HepG2 (cell line): ENCODE measurements around the gene ZNF221. TPM values are rescaled to one million over a fixed set of nuclear protein-coding genes. Genes with fewer than 3 reads are reported as not detected.

Experiments used
- ATAC-seq: fragments of 200-7000 bp; cut with Tn5 transposase; 3 replicates; pipeline ENCODE4 v1.9.1; 2020; ENCODE audit warnings: mild to moderate bottlenecking, moderate library complexity
- BruUV-seq: library from RNA; stranded (reverse); fragments of 400-500 nt; replicated peaks from 2 replicates; lab custom pipeline; 2021; lab: Mats Ljungman, UMichigan
- CTCF ChIA-PET: fragments of 300-600 bp; formaldehyde crosslinking; extraction: SDS; loops from one replicate; lab custom pipeline; 2021; ENCODE audit warnings: low total read pairs, inconsistent platforms, low intra/inter-chr PET ratio; lab: Yijun Ruan, JAX
- POLR2A ChIA-PET: fragments of 350-600 bp; sonication (Branson Sonifier 250); formaldehyde crosslinking; loops from one replicate; lab custom pipeline; 2020; ENCODE audit warnings: antibody characterized with exemption, inconsistent platforms; lab: Yijun Ruan, JAX
- DNase-seq: peaks from one replicate; pipeline ENCODE4 v3.0.0-alpha.2; 2015; ENCODE audit warnings: low spot score
- FAIRE-seq: peaks from 3 replicates; lab custom pipeline; 2011; peaks lifted over from hg19 to GRCh38; lab: Jason Lieb, UNC
- H2AFZ ChIP-seq: one replicate; pipeline ENCODE4 v1.6.1; 2011; ENCODE audit warnings: low read length, inconsistent platforms
- H3K27ac ChIP-seq: fragments of 300-600 bp; 3 replicates; pipeline ENCODE4 v1.8.0; 2011; ENCODE audit warnings: mixed run types, mild to moderate bottlenecking, mixed read lengths, low read length, inconsistent platforms; ENCODE audit not compliant: insufficient read depth; ENCODE audit errors: extremely low read length
- H3K27me3 ChIP-seq, 2 experiments: fragments of 200-600 bp in 1 of 2; 2 replicates in 1 of 2; 3 replicates in 1 of 2; pipeline versions ENCODE4 v1.6.0 to v1.8.0; 2011; ENCODE audit warnings: low read length in 2 of 2, mild to moderate bottlenecking in 2 of 2, moderate library complexity in 2 of 2, inconsistent platforms in 1 of 2; ENCODE audit not compliant: insufficient read depth in 2 of 2, control insufficient read depth in 1 of 2
- H3K36me3 ChIP-seq, 2 experiments: fragments of 200-600 bp in 1 of 2; replicated peaks in 1 of 2; 2 replicates in 1 of 2; 3 replicates in 1 of 2; pipeline versions ENCODE4 v1.5.1 to v1.8.0; 2011; ENCODE audit warnings: low read length in 2 of 2, inconsistent platforms in 1 of 2; ENCODE audit not compliant: insufficient read depth in 2 of 2, control insufficient read depth in 1 of 2
- H3K4me1 ChIP-seq: 2 replicates; pipeline ENCODE4 v1.5.1; 2012; ENCODE audit warnings: low read length, inconsistent platforms; ENCODE audit not compliant: insufficient read depth
- H3K4me2 ChIP-seq: 2 replicates; pipeline ENCODE4 v1.6.0; 2011; ENCODE audit warnings: low read depth, low read length, inconsistent platforms
- H3K4me3 ChIP-seq, 3 experiments: fragments of 200-600 bp in 1 of 3; sonication (generic), shearing (Covaris generic) in 1 of 3; replicated peaks in 1 of 3; 2 replicates each; pipeline ENCODE4 v1.5.1; 2011 to 2016; ENCODE audit warnings: low read length in 3 of 3, inconsistent platforms in 2 of 3, low read depth in 2 of 3, mild to moderate bottlenecking in 2 of 3, control low read depth in 1 of 3, mixed read lengths in 1 of 3; ENCODE audit not compliant: insufficient read depth in 1 of 3
- H3K79me2 ChIP-seq: one replicate; pipeline ENCODE4 v1.6.1; 2011; ENCODE audit warnings: low read length, inconsistent platforms; ENCODE audit not compliant: insufficient read depth
- H3K9ac ChIP-seq: 2 replicates; pipeline ENCODE4 v1.6.0; 2011; ENCODE audit warnings: mild to moderate bottlenecking, low read depth, low read length, inconsistent platforms; ENCODE audit not compliant: insufficient read depth
- H3K9me3 ChIP-seq: 2 replicates; pipeline ENCODE4 v1.5.1; 2012; ENCODE audit warnings: mild to moderate bottlenecking, low read length
- H4K20me1 ChIP-seq: 2 replicates; pipeline ENCODE4 v1.6.0; 2011; ENCODE audit warnings: inconsistent platforms, mild to moderate bottlenecking, low read length, moderate library complexity; ENCODE audit not compliant: insufficient read depth
- E2F5 ChIP-seq: sonication (generic); formaldehyde crosslinking; conservative IDR thresholded peaks from 2 replicates; pipeline ENCODE4 v1.4.0; 2020; ENCODE audit warnings: missing genetic modification reagents
- FOSL1 ChIP-seq: sonication (generic); formaldehyde crosslinking; IDR thresholded peaks from 2 replicates; pipeline ENCODE4 v1.9.0; 2021; ENCODE audit warnings: missing genetic modification reagents, borderline replicate concordance
- MEF2D ChIP-seq: sonication (generic); formaldehyde crosslinking; IDR thresholded peaks from 2 replicates; pipeline ENCODE4 v1.5.1; 2020; ENCODE audit warnings: mild to moderate bottlenecking, missing genetic modification reagents
- MIER2 ChIP-seq: IDR thresholded peaks from 2 replicates; pipeline ENCODE4 v1.6.1; 2016; ENCODE audit warnings: missing biosample characterization, missing genetic modification reagents
- PATZ1 ChIP-seq: sonication (generic); formaldehyde crosslinking; IDR thresholded peaks from 2 replicates; pipeline ENCODE4 v1.4.0; 2020; ENCODE audit warnings: missing genetic modification reagents
- RBM39 ChIP-seq: fragments of 200-400 bp; formaldehyde crosslinking; IDR thresholded peaks from one replicate; pipeline ENCODE4 v1.6.1; 2018; ENCODE audit warnings: antibody characterized with exemption, mild to moderate bottlenecking, low read depth, low read length; ENCODE audit not compliant: poor library complexity, severe bottlenecking
- ZNF205 ChIP-seq: IDR thresholded peaks from 2 replicates; pipeline ENCODE4 v1.6.1; 2018; ENCODE audit warnings: missing biosample characterization, missing genetic modification reagents
- ZNF207 ChIP-seq: fragments of 450-650 bp; IDR thresholded peaks from 2 replicates; pipeline ENCODE4 v1.6.1; 2016; ENCODE audit warnings: antibody characterized with exemption, borderline replicate concordance
- ZNF543 ChIP-seq: sonication (generic); formaldehyde crosslinking; IDR thresholded peaks from 2 replicates; pipeline ENCODE4 v1.4.0; 2020; ENCODE audit warnings: mild to moderate bottlenecking, missing genetic modification reagents
- ZNF652 ChIP-seq: IDR thresholded peaks from 2 replicates; pipeline ENCODE4 v1.6.1; 2016; ENCODE audit warnings: low read depth, borderline replicate concordance
- ZNF766 ChIP-seq: sonication (generic); formaldehyde crosslinking; IDR thresholded peaks from 2 replicates; pipeline ENCODE4 v1.5.0; 2020; ENCODE audit warnings: missing genetic modification reagents, borderline replicate concordance
- WGBS: methylation state at CpG from one replicate; pipeline ENCODE4 v1.1.6; 2017; ENCODE audit warnings: low lambda C conversion rate; 5-methylcytosine and 5-hydroxymethylcytosine counted together
- in situ Hi-C: cut with HindIII; loops from 2 replicates; pipeline ENCODE4 v1.10.0; 2017; ENCODE audit warnings: low pct_unique_long_range_greater_than_20kb; ENCODE audit not compliant: extremely low pct_ligation_motif_present
- intact Hi-C: fragments of 100-400 bp; cut with micrococcal nuclease; formaldehyde crosslinking; loops from one replicate; pipeline ENCODE4 v1.10.0; 2022; ENCODE audit not compliant: unreplicated experiment
- polyA plus RNA-seq, 8 experiments: library from polyadenylated mRNA; depleted of rRNA in 3 of 8; stranded (reverse) in 7 of 8; unstranded in 1 of 8; fragments of >200 nt; fragmentation: Illumina TruSeq in 4 of 8; extraction: Trizol in 4 of 8; gene quantifications; 2 replicates each; pipeline versions ENCODE4 v1.2.1 to v1.2.3, GENCODE V29; 2011 to 2016; ENCODE audit warnings: low read depth in 4 of 8, missing spikeins in 1 of 8, mixed read lengths in 1 of 8; ENCODE audit not compliant: insufficient read depth in 1 of 8
- total RNA-seq, 5 experiments: library from RNA; depleted of rRNA; stranded (reverse); fragments of >200 nt; fragmentation: Illumina TruSeq; extraction: Trizol; gene quantifications; 2 replicates each; pipeline ENCODE4 v1.2.3, GENCODE V29; 2016; ENCODE audit warnings: low read depth in 1 of 5
- TF ChIP-seq, protein P1 (sequence below): sonication (generic); formaldehyde crosslinking; IDR thresholded peaks from 2 replicates; pipeline ENCODE4 v1.9.0; 2021; ENCODE audit warnings: missing genetic modification reagents, mild to moderate bottlenecking, borderline replicate concordance
- TF ChIP-seq, protein P2 (sequence below): sonication (generic); formaldehyde crosslinking; IDR thresholded peaks from 2 replicates; pipeline ENCODE4 v1.4.0; 2020; ENCODE audit warnings: missing genetic modification reagents, borderline replicate concordance

The ZNF221 gene
- total and polyA plus RNA-seq, 2 of the 13 experiments (the other 11 are each of a cell fraction or from before 2014, with no cell fraction given) = 0.48 to 3.4 TPM

- no peak for DNase-seq
- H3K27ac ChIP-seq = peak overlapping the region; percentile 60
Observed at GRCh38 chr19:44002212-44002565, 51.2 kb downstream of the ZNF221 start.

More at GRCh38 chr19:44002212-44002565, 51.2 kb downstream of the ZNF221 start:
- in situ Hi-C loops (no loop called here), intact Hi-C loops (loop anchor here (2.0 to 10.0 kb wide), 4 partner anchors 67 to 140 kb away; partner anchors contain the start of genes ZNF225, ZNF234, ZNF284 and ZNF45)
- ChIA-PET POLR2A (interaction anchor here (0.8 to 2.2 kb wide), 4 partner anchors 17 to 163 kb away, joined by 3 to 8 read pairs (median 4); partner anchors contain the start of genes ZNF223, ZNF226 and ZNF45), CTCF (no interaction called here)
- WGBS = 33% methylated on average over 8 of the region's 8 CpGs
- Histone ChIP-seq H4K20me1 (no peaks in the 10 kb centered on the region), H3K4me1 (peaks cover 6% of the 10 kb centered on the region), H3K9me3 (no peaks in the 10 kb centered on the region), H3K36me3 (peaks cover 0 to 2% of the 10 kb centered on the region in 2 experiments; a peak in 1 of 5 replicates), H3K4me2 (peak overlapping the region; percentile 80), H3K27me3 (no peaks in the 10 kb centered on the region; a peak in 1 of 5 replicates), H2AFZ (peak overlapping the region; percentile 78), H3K79me2 (peaks cover 2% of the 10 kb centered on the region), H3K4me3 (peak overlapping the region; percentile 70 to 95 (median 81)), H3K9ac (peak overlapping the region; percentile 70)
- FAIRE-seq (no peak), ATAC-seq (no peak)
- TSS peak; percentile 96 for BruUV-seq
- TF ChIP-seq E2F5 (CRISPR knock-in tag) (no peak), ZNF205 (no peak), ZNF543 (CRISPR knock-in tag) (no peak), RBM39 (no peak), ZNF207 (no peak), MIER2 (CRISPR knock-in tag) (no peak), PATZ1 (CRISPR knock-in tag) (no peak), MEF2D (CRISPR knock-in tag) (no peak), ZNF652 (CRISPR knock-in tag) (no peak), FOSL1 (no peak), ZNF766 (CRISPR knock-in tag) (no peak)
- TF ChIP-seq, protein P1, sequence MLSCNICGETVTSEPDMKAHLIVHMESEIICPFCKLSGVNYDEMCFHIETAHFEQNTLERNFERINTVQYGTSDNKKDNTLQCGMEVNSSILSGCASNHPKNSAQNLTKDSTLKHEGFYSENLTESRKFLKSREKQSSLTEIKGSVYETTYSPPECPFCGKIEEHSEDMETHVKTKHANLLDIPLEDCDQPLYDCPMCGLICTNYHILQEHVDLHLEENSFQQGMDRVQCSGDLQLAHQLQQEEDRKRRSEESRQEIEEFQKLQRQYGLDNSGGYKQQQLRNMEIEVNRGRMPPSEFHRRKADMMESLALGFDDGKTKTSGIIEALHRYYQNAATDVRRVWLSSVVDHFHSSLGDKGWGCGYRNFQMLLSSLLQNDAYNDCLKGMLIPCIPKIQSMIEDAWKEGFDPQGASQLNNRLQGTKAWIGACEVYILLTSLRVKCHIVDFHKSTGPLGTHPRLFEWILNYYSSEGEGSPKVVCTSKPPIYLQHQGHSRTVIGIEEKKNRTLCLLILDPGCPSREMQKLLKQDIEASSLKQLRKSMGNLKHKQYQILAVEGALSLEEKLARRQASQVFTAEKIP (CRISPR knock-in tag) = no peak
- TF ChIP-seq, protein P2, sequence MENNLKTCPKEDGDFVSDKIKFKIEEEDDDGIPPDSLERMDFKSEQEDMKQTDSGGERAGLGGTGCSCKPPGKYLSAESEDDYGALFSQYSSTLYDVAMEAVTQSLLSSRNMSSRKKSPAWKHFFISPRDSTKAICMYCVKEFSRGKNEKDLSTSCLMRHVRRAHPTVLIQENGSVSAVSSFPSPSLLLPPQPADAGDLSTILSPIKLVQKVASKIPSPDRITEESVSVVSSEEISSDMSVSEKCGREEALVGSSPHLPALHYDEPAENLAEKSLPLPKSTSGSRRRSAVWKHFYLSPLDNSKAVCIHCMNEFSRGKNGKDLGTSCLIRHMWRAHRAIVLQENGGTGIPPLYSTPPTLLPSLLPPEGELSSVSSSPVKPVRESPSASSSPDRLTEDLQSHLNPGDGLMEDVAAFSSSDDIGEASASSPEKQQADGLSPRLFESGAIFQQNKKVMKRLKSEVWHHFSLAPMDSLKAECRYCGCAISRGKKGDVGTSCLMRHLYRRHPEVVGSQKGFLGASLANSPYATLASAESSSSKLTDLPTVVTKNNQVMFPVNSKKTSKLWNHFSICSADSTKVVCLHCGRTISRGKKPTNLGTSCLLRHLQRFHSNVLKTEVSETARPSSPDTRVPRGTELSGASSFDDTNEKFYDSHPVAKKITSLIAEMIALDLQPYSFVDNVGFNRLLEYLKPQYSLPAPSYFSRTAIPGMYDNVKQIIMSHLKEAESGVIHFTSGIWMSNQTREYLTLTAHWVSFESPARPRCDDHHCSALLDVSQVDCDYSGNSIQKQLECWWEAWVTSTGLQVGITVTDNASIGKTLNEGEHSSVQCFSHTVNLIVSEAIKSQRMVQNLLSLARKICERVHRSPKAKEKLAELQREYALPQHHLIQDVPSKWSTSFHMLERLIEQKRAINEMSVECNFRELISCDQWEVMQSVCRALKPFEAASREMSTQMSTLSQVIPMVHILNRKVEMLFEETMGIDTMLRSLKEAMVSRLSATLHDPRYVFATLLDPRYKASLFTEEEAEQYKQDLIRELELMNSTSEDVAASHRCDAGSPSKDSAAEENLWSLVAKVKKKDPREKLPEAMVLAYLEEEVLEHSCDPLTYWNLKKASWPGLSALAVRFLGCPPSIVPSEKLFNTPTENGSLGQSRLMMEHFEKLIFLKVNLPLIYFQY (CRISPR knock-in tag) = no peak
